Measurements from ENCODE around the gene POLR1D.
"Not testable (repeated sequence)": the region's sequence is repeated elsewhere in the genome, so short reads cannot be mapped to it uniquely, and the experiment has no call there.

POLR1D gene

GRCh38 chr13:27619093-27619727 lies 2.5 kb upstream of the POLR1D start:
- no peak for DNase-seq

DNA sequence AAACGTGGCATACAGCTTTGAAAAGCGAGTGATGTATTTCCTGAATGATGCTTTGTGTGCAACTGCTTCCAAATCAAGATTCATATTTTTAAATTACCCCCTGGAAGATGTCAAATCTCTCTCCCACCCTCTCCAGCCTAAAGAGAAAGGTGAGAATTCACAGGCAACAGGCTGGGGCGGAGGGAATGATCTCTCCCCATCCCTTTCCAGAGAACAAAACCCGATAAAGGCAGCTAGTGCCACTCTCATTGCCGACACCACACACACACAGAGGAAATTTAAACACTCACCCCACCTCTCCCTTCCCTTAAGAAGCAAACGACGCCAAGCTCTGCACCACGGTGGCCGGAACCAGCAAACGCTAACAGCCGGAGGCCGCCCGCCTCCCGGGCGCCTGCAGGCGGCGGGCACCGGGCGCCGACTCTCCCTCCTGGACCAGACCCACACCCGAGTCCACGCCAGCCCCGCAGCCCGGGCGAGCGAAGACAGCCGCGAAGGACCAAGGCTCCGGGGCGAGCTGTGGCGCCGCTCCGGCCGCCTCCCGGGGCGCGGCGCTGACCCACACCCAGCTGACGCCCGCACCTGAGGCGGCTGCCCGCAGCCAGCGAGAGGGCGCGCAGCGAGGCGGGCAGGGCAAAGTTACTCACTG lies 1.8 kb upstream of the POLR1D start:
- peak; percentile 79 for DNase-seq

- DNase-seq = peak; percentile 99
Observed at GRCh38 chr13:27620377-27621115, 1.1 kb upstream of the POLR1D start, which contains the start of gene LNX2. TSS of gene LNX2 (minus strand) at chr13:27620529. CDS start at chr13:27581703, 38,826 bp downstream.

DNA sequence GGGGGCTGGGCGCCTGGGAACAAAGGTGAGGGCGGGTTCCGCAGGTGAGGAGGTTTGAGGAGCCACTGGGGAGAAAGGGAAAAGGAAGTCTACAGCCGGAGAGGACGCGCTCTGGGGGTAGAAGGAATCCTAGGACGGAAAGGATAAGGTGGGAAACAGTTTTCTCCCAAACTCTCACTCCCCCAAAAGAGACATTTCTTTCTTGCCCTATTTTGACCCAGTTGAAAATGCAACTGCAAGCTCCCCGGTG lies 651 bp upstream of the POLR1D start:
- no peak for DNase-seq

DNA sequence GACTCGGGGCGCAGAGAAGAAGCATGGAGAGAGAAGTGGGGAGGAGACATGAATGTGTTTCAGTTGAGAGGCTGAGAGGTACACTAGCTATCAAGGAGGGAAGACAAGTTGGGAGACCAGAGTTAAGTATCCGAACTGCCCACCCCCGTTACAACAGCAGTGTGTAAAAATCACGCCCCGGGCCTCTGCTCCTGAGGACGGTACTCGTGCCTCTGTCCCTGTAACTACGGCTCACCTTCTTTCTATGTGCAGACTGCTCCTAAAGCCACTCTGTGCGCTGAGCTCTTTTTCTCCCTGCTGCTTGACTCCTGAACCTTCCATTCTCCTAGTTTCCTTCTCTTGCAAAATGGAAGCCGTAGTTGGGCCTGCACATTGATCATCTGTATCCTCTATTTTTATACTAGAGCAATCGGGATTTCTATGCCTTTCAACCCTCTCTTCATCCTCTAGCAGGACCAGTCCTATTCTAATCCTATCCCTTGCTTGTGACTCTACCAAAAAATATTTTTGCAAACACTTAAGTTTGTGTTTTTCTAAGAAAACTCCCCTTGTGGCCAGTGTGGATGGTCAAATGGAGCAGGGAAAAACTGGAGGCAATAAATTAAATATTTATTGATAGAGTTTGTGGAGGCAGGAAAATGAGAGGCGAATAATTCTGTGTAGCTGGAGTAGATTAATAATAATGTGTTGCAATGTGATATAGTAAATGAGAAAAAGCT lies 569 bp downstream of the POLR1D start:
- peak; percentile 66 for DNase-seq

DNA sequence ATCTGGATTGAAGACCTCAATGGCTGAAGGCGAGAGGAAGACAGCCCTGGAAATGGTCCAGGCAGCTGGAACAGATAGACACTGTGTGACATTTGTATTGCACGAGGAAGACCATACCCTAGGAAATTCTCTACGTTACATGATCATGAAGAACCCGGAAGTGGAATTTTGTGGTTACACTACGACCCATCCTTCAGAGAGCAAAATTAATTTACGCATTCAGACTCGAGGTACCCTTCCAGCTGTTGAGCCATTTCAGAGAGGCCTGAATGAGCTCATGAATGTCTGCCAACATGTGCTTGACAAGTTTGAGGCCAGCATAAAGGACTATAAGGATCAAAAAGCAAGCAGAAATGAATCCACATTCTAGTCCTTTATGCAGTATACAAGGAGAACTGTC lies 1.2 kb downstream of the POLR1D start:
- no peak for DNase-seq

- DNase-seq = no peak
Observed at GRCh38 chr13:27624071-27624470, 2.4 kb downstream of the POLR1D start.

DNA sequence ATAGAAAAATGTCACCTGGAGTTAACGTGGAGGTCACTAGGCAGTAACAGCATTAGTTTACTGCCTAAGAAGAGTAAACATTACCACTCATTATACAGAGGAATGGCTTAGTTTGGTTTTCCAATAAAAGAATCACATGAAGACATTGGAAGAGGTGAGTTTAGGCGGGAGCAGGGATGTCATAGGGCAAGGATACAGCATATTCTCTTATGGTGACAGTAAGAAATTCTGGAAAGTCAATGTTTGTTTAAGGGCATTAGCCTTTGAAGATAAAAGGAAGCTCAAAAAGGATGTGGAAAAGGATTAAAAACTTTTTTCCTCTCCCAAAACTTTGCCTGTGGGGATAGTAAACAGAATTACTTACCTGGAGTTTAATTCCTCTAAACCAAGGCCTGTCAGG lies 4.1 kb downstream of the POLR1D start:
- no peak for DNase-seq

DNA sequence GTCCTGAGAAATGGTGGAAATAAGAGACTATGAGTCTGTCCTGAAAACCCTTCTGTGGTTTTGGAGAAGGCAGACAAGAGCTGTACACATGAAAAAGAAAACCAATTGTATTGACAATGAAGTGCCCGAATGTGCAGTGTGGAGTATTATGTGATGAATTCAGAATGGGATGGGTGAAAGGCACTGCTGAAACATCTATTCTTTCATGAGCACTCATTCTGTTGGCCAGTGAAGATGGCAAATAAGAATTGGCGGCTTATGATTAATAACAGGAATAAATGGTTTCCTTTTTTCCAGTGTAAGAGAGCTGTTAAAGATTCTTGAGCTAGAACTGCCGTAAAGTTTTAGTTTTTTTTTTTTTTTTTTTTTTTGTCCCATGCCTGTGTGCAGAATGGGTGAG lies 5.7 kb downstream of the POLR1D start:
- no peak for DNase-seq

GRCh38 chr13:27628081-27628480 lies 6.4 kb downstream of the POLR1D start:
- DNase-seq = no peak

DNA sequence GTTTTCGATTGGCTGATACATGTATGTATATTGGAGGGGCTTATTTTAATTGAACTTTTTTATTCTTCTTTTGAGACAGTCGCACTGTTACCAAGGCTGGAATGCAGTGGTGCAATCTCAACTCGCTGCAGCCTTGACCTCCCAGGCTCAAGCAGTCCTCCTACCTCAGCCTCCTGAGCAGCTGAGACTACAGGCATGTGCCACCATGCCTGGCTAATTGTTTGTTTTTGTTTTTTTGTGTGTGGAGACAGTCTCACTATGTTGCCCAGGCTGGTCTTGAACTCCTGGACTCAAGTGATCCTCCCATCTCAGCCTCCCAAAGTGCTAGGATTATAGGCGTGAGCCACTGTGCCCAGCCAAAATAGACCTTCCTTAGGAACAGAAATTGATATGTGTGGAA lies 7.1 kb downstream of the POLR1D start:
- not testable (repeated sequence) for DNase-seq

- DNase-seq = no peak
Observed at GRCh38 chr13:27631156-27631555, 9.5 kb downstream of the POLR1D start.

DNA sequence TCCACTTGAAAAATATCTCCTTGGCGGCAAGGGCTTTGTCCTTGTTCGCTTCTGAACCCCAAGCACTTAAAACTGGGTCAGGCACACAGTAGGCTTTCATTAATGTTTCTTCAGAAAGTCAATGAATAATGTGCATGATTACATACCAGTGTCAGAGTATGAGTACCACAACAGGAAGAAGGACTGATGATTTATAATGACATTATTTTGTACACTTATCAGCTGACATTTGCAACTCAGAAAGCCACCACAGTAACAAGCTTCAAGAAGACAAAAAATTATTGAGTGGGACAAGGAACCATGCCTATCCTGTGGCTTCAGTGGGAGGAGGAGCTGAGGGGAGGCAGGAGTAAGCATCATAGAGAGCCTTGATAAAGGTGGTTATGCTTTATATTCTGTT lies 10.0 kb downstream of the POLR1D start:
- DNase-seq = no peak

DNA sequence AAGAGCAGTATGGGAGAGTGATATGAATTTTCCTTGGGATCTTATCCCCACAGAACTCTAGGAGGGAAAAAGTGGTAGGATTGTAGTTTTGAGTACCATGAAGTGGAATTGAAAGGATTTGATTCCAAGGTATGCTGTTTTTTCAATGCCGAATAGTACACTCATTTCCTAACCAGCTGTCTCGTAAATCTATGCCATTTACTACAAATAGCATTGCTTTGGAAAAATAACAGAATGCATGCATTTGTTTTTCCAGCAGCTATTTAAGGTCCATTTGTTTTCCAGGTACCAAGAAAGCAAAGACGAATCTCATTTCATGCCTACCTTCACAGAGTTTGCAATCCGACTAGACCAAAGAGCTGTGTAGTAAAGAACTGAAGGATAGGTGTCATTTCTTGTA lies 10.5 kb downstream of the POLR1D start:
- DNase-seq = no peak

DNA sequence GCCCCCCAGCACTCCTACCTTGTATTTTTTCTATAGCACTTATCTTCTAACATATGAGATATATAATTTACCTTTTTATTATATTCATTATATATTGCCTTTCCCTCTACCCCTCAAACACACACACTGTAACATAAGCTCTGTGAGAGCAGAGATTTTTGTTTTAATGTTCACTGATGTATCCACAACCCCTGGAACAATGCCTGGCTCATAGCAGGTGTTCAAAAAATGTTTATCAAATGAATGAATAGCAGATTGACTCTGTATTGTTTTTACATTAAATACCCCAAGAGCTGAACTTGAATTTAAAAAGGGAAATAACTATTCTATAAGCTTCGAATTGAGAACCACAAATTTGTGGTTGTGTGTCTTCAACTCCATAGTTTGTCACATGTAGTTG lies 11.0 kb downstream of the POLR1D start:
- no peak for DNase-seq

DNA sequence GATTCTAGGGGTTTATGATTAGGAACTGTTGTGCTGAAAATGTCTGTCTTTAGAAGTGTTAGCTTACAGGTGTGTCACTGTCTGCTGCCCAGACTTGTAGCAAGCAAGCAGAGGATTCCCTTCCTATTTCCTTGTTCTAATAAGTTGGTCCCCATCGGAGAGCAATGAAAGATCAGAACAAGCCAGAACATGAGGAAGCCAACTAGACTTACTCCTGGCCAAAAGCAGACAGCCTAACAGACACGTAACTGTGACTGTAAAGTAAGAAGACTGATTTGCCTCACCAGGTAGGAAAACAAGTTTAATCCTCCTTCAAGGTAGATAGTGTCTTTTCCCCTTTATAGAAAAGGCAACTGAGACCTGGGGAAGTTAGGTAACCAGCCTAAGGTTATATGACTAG lies 12.5 kb downstream of the POLR1D start:
- no peak for DNase-seq

GRCh38 chr13:27634791-27635190 lies 13.1 kb downstream of the POLR1D start:
- DNase-seq = no peak

DNA sequence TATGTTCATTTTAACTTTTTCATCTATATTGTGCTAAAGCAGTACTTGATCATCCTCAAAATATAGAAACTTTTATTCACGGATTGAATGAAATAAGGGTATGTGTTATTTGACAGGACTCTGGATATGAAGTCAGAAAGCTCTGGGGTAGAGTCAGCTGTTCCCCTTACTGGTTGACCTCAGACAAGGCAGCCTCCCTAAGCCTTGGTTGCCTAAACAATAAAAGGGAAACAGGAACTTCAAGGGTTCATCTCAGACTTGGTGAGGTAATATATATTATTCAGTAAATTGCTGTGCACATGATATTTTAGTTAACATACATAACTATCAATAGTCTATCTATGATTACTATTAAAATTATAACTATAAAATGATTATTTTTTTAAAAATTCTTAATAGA lies 13.6 kb downstream of the POLR1D start:
- DNase-seq = no peak

GRCh38 chr13:27636589-27637288 lies 15.0 kb downstream of the POLR1D start:
- DNase-seq = no peak

DNA sequence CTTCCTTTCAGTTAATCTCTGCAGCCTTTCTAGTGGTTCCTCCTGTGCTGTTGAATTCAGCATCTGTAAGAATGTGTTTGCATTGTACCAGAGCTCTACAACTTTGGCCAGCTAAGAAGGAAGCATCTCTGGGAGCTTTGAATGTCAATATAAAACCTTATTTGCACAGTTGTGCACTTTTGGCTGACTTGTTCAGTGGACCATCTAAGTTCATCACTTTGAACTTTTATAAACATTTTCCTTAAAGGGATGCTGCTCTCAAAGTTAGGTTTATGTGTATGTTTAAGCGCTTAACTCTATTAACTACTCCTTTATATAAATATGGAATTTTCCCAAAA lies 15.6 kb downstream of the POLR1D start:
- DNase-seq = no peak

DNA sequence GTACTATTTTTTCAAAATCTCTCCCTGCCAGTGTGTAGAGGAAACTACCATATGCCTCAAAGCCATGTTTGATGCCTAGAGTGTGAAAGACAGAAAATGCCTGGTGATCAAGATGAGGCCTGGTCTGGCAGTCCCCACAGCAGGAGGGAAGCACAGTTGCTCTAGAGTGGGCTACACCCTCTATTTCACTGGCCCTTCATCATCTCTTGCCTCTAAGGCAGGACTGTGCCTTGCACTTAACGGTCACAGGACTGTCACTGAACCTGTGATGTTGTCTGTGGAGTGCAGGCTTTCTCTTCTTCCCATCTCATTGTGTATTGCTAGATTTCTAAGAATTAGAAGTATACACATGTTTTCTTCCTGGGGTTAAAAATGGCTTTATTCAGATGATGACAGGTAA lies 16.3 kb downstream of the POLR1D start:
- DNase-seq = no peak

- no peak for DNase-seq
Observed at GRCh38 chr13:27638521-27638920, 16.8 kb downstream of the POLR1D start.

DNA sequence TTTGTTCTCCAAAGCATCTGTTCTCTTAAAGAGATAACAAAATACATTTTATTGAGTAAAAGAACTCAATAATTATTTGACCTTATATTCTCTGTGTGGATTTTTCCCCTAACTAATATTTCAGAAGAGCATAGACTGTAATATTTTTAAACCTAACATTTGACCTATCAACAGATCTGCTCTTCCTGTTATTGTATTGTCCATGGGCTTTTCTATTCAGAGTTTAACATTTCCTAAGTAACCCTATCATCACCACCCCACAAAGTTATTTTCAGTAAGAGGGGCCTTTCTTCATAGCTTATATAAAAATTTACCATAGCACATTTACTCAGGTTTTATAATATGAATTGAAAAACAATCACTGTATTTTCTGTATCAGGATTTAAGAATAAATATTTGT lies 17.5 kb downstream of the POLR1D start:
- no peak for DNase-seq
